ENCODE measurements around the gene USP37. TPM values are rescaled to one million over a fixed set of nuclear protein-coding genes. Genes with fewer than 3 reads are reported as not detected.

Gene USP37
- total and polyA plus RNA-seq, 2 of the 13 experiments (the other 11 are each of a cell fraction or from before 2014, with no cell fraction given) = 6.5 to 30.6 TPM

- TF ChIP-seq ARID5B (CRISPR knock-in tag; IDR thresholded peaks at IDR 0.05) = peak; percentile 86
- TF ChIP-seq ATF4 (CRISPR knock-in tag; IDR thresholded peaks at IDR 0.05) = no peak
- TF ChIP-seq ARNT (IDR thresholded peaks at IDR 0.05) = no peak
- TF ChIP-seq TSC22D2 (CRISPR knock-in tag; IDR thresholded peaks at IDR 0.05; ENCODE audit: borderline replicate concordance) = peak; percentile 62; the same call in 1 of the 2 replicates
- no peak for TF ChIP-seq TBX3 (IDR thresholded peaks at IDR 0.05; ENCODE audit: borderline replicate concordance)
- TF ChIP-seq ZNF350 (CRISPR knock-in tag; IDR thresholded peaks at IDR 0.05; ENCODE audit: borderline replicate concordance, low read depth) = peak; percentile 81; the same call in 1 of the 2 replicates
- TF ChIP-seq ZNF276 (CRISPR knock-in tag; IDR thresholded peaks at IDR 0.05; ENCODE audit: low read depth) = 0 out of 2 replicates have a peak, but pooled peaks have one; percentile 61
- peak; percentile 85; the same call in 1 of the 2 replicates for TF ChIP-seq MTF2 (CRISPR knock-in tag; IDR thresholded peaks at IDR 0.05; ENCODE audit: borderline replicate concordance)
- no peak for TF ChIP-seq ZBTB14 (CRISPR knock-in tag; IDR thresholded peaks at IDR 0.05)
- peak; percentile 8; the same call in 1 of the 2 replicates for TF ChIP-seq ZXDC (CRISPR knock-in tag; IDR thresholded peaks at IDR 0.05)
- TF ChIP-seq THAP11 (CRISPR knock-in tag; IDR thresholded peaks at IDR 0.05) = peak; percentile 83
Observed at GRCh38 chr2:218400930-218401881, 166.9 kb downstream of the USP37 start (continued).

All from HepG2 (cell line).